Measurements from ENCODE around the gene NPAS3.

- no peak for TF ChIP-seq POLR2A (IDR thresholded peaks at IDR 0.05)
- no peak for TF ChIP-seq CTCF (IDR thresholded peaks at IDR 0.05)
Measured at GRCh38 chr14:32967421-32967820, 28.7 kb downstream of the NPAS3 start.

Measured in tibial nerve (tissue), 3 donors.